HG03064 (cell line): Measurements from ENCODE around the gene ZNF609.

Source experiments
- ATAC-seq: cut with Tn5 transposase; IDR thresholded peaks from one replicate; pipeline ENCODE4 v1.9.1; 2021; ENCODE audit warnings: low read depth; ENCODE audit not compliant: unreplicated experiment

ZNF609 gene

DNA sequence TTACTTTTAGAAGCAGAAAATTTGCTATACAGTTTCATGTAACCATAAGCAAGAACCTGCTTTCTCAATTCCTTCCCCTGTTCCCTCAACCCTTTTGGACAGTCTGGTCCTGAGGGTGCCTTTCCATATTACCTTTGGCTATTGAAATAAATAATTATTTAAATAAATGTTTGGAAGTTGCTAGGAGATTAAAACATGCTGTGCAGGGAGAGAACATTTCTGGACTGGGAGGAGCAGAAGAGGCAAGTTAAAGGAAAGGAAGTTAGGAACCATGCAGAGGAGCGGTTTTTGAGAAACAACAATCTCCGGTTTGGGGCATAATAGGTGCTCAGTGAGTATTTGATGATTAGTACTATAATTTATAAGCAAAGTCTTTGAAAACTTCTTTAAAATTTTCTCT, 41.8 kb downstream of the ZNF609 start:
- ATAC-seq, result no peak

GRCh38 chr15:64502551-64502950, 42.2 kb downstream of the ZNF609 start:
- ATAC-seq, result no peak

GRCh38 chr15:64503197-64503596, 42.8 kb downstream of the ZNF609 start:
- ATAC-seq, result no peak

DNA sequence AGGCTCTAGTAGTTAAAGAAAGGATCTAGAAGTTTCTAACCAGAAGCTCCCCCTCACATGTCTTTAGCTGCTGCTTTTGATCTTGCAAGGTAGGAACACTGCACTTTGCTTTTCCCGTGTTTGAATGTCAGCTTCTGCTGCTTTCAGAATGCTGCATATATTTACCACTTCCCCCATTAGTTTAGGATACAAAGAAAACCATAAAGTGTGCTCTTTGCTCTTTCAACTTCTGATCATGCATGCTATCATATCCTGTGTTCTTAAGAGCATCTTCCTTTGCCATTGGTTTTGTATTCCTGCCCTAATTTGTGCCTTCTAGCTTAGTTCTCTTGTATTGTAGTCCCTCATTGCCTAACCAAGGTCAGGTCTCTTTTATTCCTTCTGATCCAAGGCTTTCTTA, 43.3 kb downstream of the ZNF609 start:
- ATAC-seq, result no peak

DNA sequence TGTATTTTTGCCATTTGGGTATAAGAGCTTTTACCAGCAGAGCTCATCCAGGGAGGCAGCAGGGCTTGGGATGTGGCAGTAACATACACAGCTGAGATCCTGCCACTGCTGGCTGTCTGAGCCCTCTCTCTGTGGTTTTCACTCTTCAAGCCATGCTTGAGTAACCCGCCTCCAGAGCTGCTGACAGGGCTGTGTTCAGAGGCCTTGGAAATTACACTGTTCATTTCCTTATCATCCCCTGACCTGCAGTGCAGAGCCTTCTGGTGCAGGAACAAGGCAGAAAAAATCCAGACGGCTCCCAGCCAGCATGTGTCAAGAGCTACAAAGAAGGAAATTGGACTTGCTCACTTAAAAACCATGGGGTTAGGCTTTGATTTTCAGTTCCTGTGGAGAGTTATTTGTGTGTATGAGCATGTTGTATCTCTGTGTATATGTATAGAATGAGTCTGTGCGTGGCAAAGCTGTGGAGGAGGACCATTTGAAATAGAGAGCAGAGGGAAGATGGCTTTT, 47.0 kb downstream of the ZNF609 start:
- no peak for ATAC-seq

- ATAC-seq, result no peak
These were observed 47.5 kb downstream of the ZNF609 start for GRCh38 chr15:64507845-64508244.

DNA sequence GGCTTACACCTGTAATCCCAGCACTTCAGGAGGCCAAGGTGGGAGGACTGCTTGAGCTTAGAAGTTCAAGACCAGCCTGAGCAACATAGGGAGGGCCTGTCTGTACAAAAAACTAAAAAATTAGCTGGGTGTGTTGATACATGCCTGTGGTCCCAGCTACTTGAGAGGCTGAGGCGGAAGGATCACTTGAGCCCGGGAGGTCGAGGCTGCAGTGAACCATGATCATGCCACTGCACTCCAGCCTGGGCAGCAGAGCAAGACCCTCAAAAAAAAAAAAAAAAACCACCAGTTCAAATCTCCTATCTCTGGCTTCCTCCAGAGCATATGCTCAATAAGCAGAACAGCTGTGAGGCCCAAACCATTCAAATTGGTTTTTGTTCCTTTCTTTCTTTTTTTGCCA, 53.4 kb downstream of the ZNF609 start:
- no peak for ATAC-seq

DNA sequence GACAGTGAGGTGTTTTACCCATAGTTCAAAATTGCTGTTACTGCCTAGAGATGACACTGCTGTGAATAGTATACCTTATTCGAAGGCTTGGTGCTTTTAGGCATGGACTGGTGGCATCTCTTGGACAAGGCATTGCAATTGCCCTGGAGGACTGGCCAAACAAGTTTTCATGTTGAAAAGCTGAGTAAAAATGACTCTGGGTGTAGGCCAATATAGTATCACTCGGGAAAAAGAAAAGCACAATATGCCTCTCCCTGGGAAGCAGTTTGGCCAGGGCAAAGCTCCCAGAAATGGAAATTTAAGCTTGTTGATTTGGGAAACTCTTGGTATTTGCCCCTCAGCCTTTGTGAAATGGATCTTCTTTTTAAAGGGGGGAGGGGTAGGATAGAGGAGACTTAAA, 54.8 kb downstream of the ZNF609 start:
- no peak for ATAC-seq

GRCh38 chr15:64515825-64516224, 55.4 kb downstream of the ZNF609 start:
- ATAC-seq, result no peak

GRCh38 chr15:64519897-64520296, 59.5 kb downstream of the ZNF609 start:
- no peak for ATAC-seq

DNA sequence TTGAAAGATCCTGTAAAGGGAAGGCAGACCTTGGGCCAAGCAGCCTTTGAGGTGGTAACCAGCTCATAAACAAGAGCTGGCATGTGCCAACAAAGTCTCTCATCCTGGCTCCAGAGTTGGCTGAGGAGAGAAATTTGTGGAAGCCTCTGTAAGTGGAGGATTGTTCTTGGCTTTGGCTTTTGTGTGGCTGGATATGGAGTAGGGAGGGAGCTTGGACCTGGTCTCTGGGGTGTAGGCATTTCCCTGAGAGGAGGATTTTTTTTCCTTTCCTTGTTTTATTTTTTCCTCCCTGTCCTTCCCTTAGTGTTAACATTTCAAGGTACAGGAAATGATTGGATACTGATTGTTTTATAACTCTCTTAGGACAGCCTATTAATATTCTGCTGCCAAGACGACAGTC, 60.8 kb downstream of the ZNF609 start:
- no peak for ATAC-seq

DNA sequence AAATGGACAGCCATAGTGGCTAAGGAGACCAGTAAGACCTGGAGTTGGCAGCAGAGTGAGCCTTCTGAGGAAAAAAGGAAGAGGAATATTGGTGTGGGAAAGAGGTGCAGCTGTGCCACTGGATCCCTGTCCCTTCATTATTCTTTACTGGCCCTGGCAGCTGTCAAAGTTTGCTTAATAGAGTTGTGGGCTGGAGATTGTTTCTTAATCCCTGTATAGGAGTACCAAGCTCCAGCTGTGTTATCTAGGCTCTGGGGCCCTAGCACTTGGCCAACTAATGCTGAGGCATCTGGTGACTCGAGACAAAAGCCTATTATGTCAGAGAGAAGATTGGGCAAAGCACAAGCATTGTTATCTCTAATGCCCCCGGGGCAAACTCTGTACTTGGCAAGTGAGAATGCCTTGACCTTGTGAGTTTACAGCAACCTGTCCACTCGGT, 61.4 kb downstream of the ZNF609 start:
- no peak for ATAC-seq

GRCh38 chr15:64522226-64522823, 61.9 kb downstream of the ZNF609 start:
- ATAC-seq, result no peak

DNA sequence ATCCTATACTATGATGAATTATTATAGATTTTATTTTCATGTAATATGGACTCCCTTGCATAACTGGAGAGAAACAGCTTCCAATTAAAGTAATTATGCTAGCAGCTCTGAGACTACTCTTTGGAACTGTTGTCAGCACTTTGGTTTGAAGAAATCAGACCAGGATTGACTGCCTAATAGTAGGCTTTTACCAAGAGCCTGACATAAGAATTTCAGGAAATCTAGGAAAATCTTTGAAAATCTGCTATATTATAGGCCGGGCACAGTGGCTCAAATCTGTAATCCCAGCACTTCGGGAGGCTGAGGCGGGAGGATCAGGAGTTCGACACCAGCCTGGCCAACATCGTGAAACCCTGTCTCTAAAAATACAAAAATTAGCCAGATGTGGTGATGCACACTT, 62.9 kb downstream of the ZNF609 start:
- ATAC-seq, result no peak

DNA sequence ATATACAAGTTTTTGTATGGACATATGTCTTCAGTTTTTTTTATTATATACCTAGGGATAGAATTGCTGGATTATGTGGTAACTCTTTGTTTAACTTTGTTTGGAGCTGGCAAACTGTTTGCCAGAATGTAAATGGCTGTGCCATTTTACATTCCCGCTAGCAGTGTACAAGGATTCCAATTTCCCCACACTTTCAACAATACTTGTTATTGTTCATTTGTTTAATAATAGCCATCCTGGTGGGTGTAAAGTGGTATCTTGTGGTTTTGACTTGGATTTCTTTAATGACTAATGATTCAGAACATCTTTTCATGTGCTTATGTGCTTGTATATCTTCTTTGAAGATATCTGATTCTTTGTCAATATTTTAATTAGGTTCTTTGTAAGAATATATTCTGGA, 64.4 kb downstream of the ZNF609 start:
- no peak for ATAC-seq

GRCh38 chr15:64525828-64526530, 65.6 kb downstream of the ZNF609 start:
- no peak for ATAC-seq

DNA sequence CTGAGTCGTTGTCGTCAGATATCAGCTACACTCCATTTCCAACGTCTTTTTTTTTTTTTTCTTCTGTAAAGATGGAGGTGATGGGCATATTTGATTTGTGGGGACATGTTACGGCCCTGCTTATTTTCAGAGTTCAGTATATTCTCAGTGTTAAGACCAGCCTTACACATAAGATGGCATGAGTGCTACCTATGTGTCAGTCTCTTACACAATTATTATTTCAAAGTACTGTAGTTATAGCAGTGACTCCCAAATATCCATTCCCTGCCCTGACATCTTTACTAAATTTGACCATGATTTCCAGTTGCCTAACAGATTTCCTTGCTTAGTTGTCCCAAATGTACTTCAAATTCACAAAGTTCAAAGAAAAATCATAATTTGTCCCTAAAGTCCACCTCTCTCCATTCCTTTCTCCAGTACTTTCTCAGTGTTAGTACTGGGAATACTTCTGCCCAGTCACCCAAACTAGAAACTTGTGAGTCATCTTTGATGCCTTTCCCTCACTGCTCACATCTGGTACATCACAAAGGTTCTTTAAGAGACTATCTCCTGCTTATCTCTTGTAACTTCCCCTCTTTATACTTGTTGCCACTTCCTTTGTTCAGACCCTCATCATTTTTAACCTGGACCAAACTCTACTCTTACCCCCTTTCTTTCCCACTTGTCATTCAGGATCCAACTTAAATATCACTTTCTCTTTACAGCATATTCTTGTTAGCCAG, 67.0 kb downstream of the ZNF609 start:
- ATAC-seq, result no peak

DNA sequence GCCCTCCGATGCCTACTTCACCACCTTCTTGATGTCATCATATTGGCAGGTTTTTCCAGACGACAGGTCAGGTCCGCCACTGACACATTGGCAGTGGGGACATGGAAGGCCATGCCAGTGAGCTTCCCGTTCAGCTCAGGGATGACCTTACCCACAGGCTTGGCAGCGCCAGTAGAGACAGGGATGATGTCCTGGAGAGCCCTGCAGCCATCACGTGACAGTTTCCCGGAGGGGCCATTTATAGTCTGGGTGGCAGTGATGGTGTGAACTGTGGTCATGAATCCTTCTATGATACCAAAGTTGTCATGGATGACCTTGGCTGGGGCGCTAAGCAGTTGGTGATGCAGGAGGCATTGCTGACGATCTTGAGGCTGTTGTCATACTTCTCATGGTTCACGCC, 68.5 kb downstream of the ZNF609 start:
- ATAC-seq, result no peak

- no peak for ATAC-seq
These were observed 70.1 kb downstream of the ZNF609 start for GRCh38 chr15:64530472-64530871.

- no peak for ATAC-seq
These were observed 70.5 kb downstream of the ZNF609 start for GRCh38 chr15:64530918-64531317.

GRCh38 chr15:64532521-64533315, 72.3 kb downstream of the ZNF609 start:
- no peak for ATAC-seq
